ENCODE results near the gene SLC22A8. TPM values are rescaled to one million over a fixed set of nuclear protein-coding genes. Genes with fewer than 3 reads are reported as not detected.

SLC22A8 gene
- total RNA-seq, 1 donor from 2014 or later = not detected

GRCh38 chr11:62957147-62957546, 58.5 kb downstream of the SLC22A8 start:
- Histone ChIP-seq H2AFZ (replicated peaks) (no peak overlapping the region), H3K4me2 (no peak overlapping the region), H3K9me3 (ENCODE audit: low read depth) (no peaks in the 10 kb centered on the region), H3K4me1 (peaks cover 7% of the 10 kb centered on the region), H3K36me3 (no peaks in the 10 kb centered on the region), H3K9ac (no peak overlapping the region), H3K4me3 (no peak overlapping the region), H3K27ac (no peak overlapping the region), H3K79me2 (ENCODE audit: low read depth) (no peaks in the 10 kb centered on the region), H4K20me1 (ENCODE audit: low read depth) (no peaks in the 10 kb centered on the region), H3F3A (ENCODE audit: low read depth) (no peaks in the 10 kb centered on the region), H3K27me3 (no peaks in the 10 kb centered on the region)
- Mint-ChIP-seq H3K4me3 (no peak overlapping the region), H3K36me3 (no peaks in the 10 kb centered on the region), H3K9me3 (no peaks in the 10 kb centered on the region), H3K27me3 (ENCODE audit: insufficient read depth, low read depth) (peaks cover 5% of the 10 kb centered on the region), H3K27ac (no peak overlapping the region), H3K4me1 (peaks cover 12% of the 10 kb centered on the region)
- TF ChIP-seq EZH2 (IDR thresholded peaks at IDR 0.05) (no peak), CTCF (IDR thresholded peaks at IDR 0.05) (no peak), EZH2phosphoT487 (IDR thresholded peaks at IDR 0.05) (no peak)
- DNase-seq (ENCODE audit: low spot score) = no peak

GRCh38 chr11:62954478-62954877, 61.2 kb downstream of the SLC22A8 start:
- no peak overlapping the region for H3K27ac Mint-ChIP-seq
- H3K9me3 Mint-ChIP-seq = no peaks in the 10 kb centered on the region
- no peaks in the 10 kb centered on the region for H3F3A ChIP-seq (ENCODE audit: low read depth)
- peaks cover 12% of the 10 kb centered on the region for H3K4me1 Mint-ChIP-seq
- no peaks in the 10 kb centered on the region for H3K36me3 Mint-ChIP-seq
- H2AFZ ChIP-seq (replicated peaks) = peak overlapping the region; percentile 1
- no peak for TF ChIP-seq EZH2 (IDR thresholded peaks at IDR 0.05)
- no peak for TF ChIP-seq CTCF (IDR thresholded peaks at IDR 0.05)
- no peak overlapping the region for H3K9ac ChIP-seq
- no peaks in the 10 kb centered on the region for H3K27me3 ChIP-seq
- DNase-seq (ENCODE audit: low spot score) = no peak
- no peaks in the 10 kb centered on the region for H3K79me2 ChIP-seq (ENCODE audit: low read depth)
- H4K20me1 ChIP-seq (ENCODE audit: low read depth) = no peaks in the 10 kb centered on the region
- no peak overlapping the region for H3K4me3 Mint-ChIP-seq
- H3K27me3 Mint-ChIP-seq (ENCODE audit: insufficient read depth, low read depth) = peaks cover 11% of the 10 kb centered on the region
- H3K9me3 ChIP-seq (ENCODE audit: low read depth) = no peaks in the 10 kb centered on the region
- H3K4me1 ChIP-seq = peaks cover 7% of the 10 kb centered on the region
- no peak overlapping the region for H3K27ac ChIP-seq
- no peak overlapping the region for H3K4me3 ChIP-seq
- H3K4me2 ChIP-seq = no peak overlapping the region
- H3K36me3 ChIP-seq = no peaks in the 10 kb centered on the region

- H3K4me3 Mint-ChIP-seq = no peak overlapping the region
- H3K4me1 ChIP-seq = peaks cover 3% of the 10 kb centered on the region
- no peak for TF ChIP-seq EZH2phosphoT487 (IDR thresholded peaks at IDR 0.05)
- TF ChIP-seq CTCF (IDR thresholded peaks at IDR 0.05) = no peak
These were observed 61.8 kb downstream of the SLC22A8 start for GRCh38 chr11:62953811-62954210.

More at GRCh38 chr11:62953811-62954210, 61.8 kb downstream of the SLC22A8 start:
- Histone ChIP-seq H4K20me1 (ENCODE audit: low read depth) (no peaks in the 10 kb centered on the region), H3K36me3 (no peaks in the 10 kb centered on the region), H3K27me3 (no peaks in the 10 kb centered on the region), H3K4me2 (no peak overlapping the region), H3K9ac (no peak overlapping the region), H3K9me3 (ENCODE audit: low read depth) (no peaks in the 10 kb centered on the region), H3K79me2 (ENCODE audit: low read depth) (no peaks in the 10 kb centered on the region), H3K27ac (no peak overlapping the region), H3K4me3 (no peak overlapping the region), H2AFZ (replicated peaks) (no peak overlapping the region), H3F3A (ENCODE audit: low read depth) (no peaks in the 10 kb centered on the region)
- H3K9me3 Mint-ChIP-seq = no peaks in the 10 kb centered on the region
- peaks cover 11% of the 10 kb centered on the region for H3K27me3 Mint-ChIP-seq (ENCODE audit: insufficient read depth, low read depth)
- DNase-seq (ENCODE audit: low spot score) = no peak
- no peak overlapping the region for H3K27ac Mint-ChIP-seq
- H3K4me1 Mint-ChIP-seq = peaks cover 5% of the 10 kb centered on the region
- H3K36me3 Mint-ChIP-seq = no peaks in the 10 kb centered on the region

Data from neural progenitor cell (in vitro differentiated cells).